K562 (cell line): ENCODE data around the gene AFG1L. TPM values are rescaled to one million over a fixed set of nuclear protein-coding genes. Genes with fewer than 3 reads are reported as not detected.

Experiments used
- CBFB ChIP-seq: sonication (generic); formaldehyde crosslinking; IDR thresholded peaks from 2 replicates; pipeline ENCODE4 v1.4.0; 2020; ENCODE audit warnings: mild to moderate bottlenecking, missing genetic modification reagents
- ETV6 ChIP-seq, 3 experiments: fragments of 150-350 bp in 1 of 3; sonication (generic) in 1 of 3; formaldehyde crosslinking in 1 of 3; IDR thresholded peaks; 2 replicates each; pipeline versions ENCODE4 v1.6.1 to v1.8.0; 2014 to 2022; ENCODE audit warnings: borderline replicate concordance in 2 of 3, low read depth in 2 of 3, antibody characterized with exemption in 1 of 3, low read length in 1 of 3, mild to moderate bottlenecking in 1 of 3, missing genetic modification reagents in 1 of 3
- FOXK2 ChIP-seq, 2 experiments: fragments of 450-650 bp; IDR thresholded peaks in 1 of 2; conservative IDR thresholded peaks in 1 of 2; 2 replicates each; pipeline ENCODE4 v1.6.1; 2016; ENCODE audit warnings: low read depth in 2 of 2, mild to moderate bottlenecking in 1 of 2
- ID3 ChIP-seq, 2 experiments: fragments of 250-450 bp in 1 of 2; fragments of 450-650 bp in 1 of 2; sonication (Bioruptor Pico) in 1 of 2; IDR thresholded peaks; 2 replicates each; pipeline versions ENCODE4 v1.6.1 to v1.8.0; 2016 to 2021; ENCODE audit warnings: mild to moderate bottlenecking in 2 of 2, moderate library complexity in 2 of 2, missing compliant biosample characterization in 1 of 2, missing genetic modification characterization in 1 of 2
- KDM1A ChIP-seq, 2 experiments: fragments of 450-650 bp; IDR thresholded peaks; 2 replicates each; pipeline ENCODE4 v1.6.1; 2016; ENCODE audit warnings: mild to moderate bottlenecking in 2 of 2
- MAFG ChIP-seq: fragments of 450-650 bp; conservative IDR thresholded peaks from 2 replicates; pipeline ENCODE4 v1.6.1; 2016; ENCODE audit warnings: missing genetic modification characterization, missing compliant biosample characterization
- MAZ ChIP-seq, 2 experiments: fragments of 450-650 bp in 1 of 2; sonication (generic) in 1 of 2; formaldehyde crosslinking; IDR thresholded peaks in 1 of 2; conservative IDR thresholded peaks in 1 of 2; 2 replicates each; pipeline versions ENCODE4 v1.4.0 to v1.5.0; 2020; ENCODE audit warnings: mild to moderate bottlenecking in 1 of 2, missing genetic modification reagents in 1 of 2
- MYC ChIP-seq, 2 experiments: fragments of 250-450 bp in 1 of 2; sonication (Bioruptor Pico) in 1 of 2; IDR thresholded peaks; 2 replicates each; pipeline versions ENCODE4 v1.5.1 to v1.6.1; 2012 to 2021; ENCODE audit warnings: low read depth in 2 of 2, borderline replicate concordance in 1 of 2, improper control_type of control experiment in 1 of 2, low read length in 1 of 2, mild to moderate bottlenecking in 1 of 2, moderate library complexity in 1 of 2
- NFATC3 ChIP-seq: fragments of 450-650 bp; IDR thresholded peaks from 2 replicates; pipeline ENCODE4 v1.6.1; 2017; ENCODE audit warnings: mild to moderate bottlenecking
- NR2C1 ChIP-seq, 2 experiments: fragments of 450-650 bp; IDR thresholded peaks; 2 replicates each; pipeline ENCODE4 v1.6.1; 2017; ENCODE audit warnings: mild to moderate bottlenecking in 2 of 2, antibody characterized with exemption in 1 of 2, inconsistent platforms in 1 of 2, missing compliant biosample characterization in 1 of 2, missing genetic modification characterization in 1 of 2
- POLR2G ChIP-seq: fragments of 200-400 bp; formaldehyde crosslinking; IDR thresholded peaks from 2 replicates; pipeline ENCODE4 v1.6.1; 2017; ENCODE audit warnings: low read depth, mild to moderate bottlenecking, antibody characterized with exemption, low read length, moderate library complexity
- PRPF4 ChIP-seq: fragments of 200-400 bp; formaldehyde crosslinking; IDR thresholded peaks from one replicate; pipeline ENCODE4 v1.6.1; 2017; ENCODE audit warnings: low read length, low read depth, mild to moderate bottlenecking; ENCODE audit not compliant: insufficient read depth, poor library complexity, severe bottlenecking
- RHOXF2B ChIP-seq: fragments of 250-450 bp; sonication (Bioruptor Pico); conservative IDR thresholded peaks from 2 replicates; pipeline ENCODE4 v1.5.1; 2021
- TAF1 ChIP-seq: IDR thresholded peaks from 2 replicates; pipeline ENCODE4 v1.6.1; 2011; ENCODE audit warnings: mild to moderate bottlenecking, low read length, moderate library complexity; ENCODE audit not compliant: insufficient read depth, control insufficient read depth, severe bottlenecking; ENCODE audit errors: extremely low read depth
- TBP ChIP-seq: optimal IDR thresholded peaks from 2 replicates; pipeline ENCODE3; 2011; ENCODE audit warnings: low read depth, low read length, improper control_type of control experiment
- ZBTB17 ChIP-seq: fragments of 450-650 bp; formaldehyde crosslinking; IDR thresholded peaks from 2 replicates; pipeline ENCODE4 v1.4.0; 2020; ENCODE audit warnings: mild to moderate bottlenecking
- ZNF263 ChIP-seq: sonication (generic); formaldehyde crosslinking; IDR thresholded peaks from 2 replicates; pipeline ENCODE4 v1.8.0; 2022; ENCODE audit warnings: mild to moderate bottlenecking, missing genetic modification reagents, borderline replicate concordance
- ZNF551 ChIP-seq: fragments of 250-450 bp; sonication (Bioruptor Pico); IDR thresholded peaks from 2 replicates; pipeline ENCODE4 v1.5.0; 2021; ENCODE audit warnings: mild to moderate bottlenecking, moderate library complexity
- ZNF766 ChIP-seq: fragments of 200-800 bp; sonication (Bioruptor generic); conservative IDR thresholded peaks from 2 replicates; pipeline ENCODE4 v1.6.1; 2016; ENCODE audit warnings: missing genetic modification characterization, missing compliant biosample characterization
- ZNF830 ChIP-seq: fragments of 250-450 bp; sonication (Bioruptor Pico); IDR thresholded peaks from 2 replicates; pipeline ENCODE4 v1.5.0; 2021; ENCODE audit warnings: mild to moderate bottlenecking
- polyA plus RNA-seq, 8 experiments: library from polyadenylated mRNA; depleted of rRNA in 4 of 8; stranded (reverse) in 5 of 8; unstranded in 3 of 8; fragments of >200 nt; fragmentation: Nextera tagmentation in 2 of 8; fragmentation: Illumina TruSeq in 1 of 8; extraction: Ambion mirVana in 2 of 8; extraction: Trizol in 1 of 8; gene quantifications; 2 replicates each; pipeline versions ENCODE4 v1.2.1 to v1.2.3, GENCODE V29; 2011 to 2014; ENCODE audit warnings: inconsistent platforms in 1 of 8, missing spikeins in 1 of 8
- total RNA-seq, 7 experiments: library from RNA; depleted of rRNA in 6 of 7; stranded (reverse); fragments of >200 nt in 6 of 7; fragmentation: Illumina TruSeq in 2 of 7; extraction: Trizol in 2 of 7; gene quantifications; 2 replicates each; pipeline versions ENCODE4 v1.2.1 to v1.2.3, GENCODE V29; 2011 to 2021; ENCODE audit warnings: low replicate concordance in 1 of 7
- TF ChIP-seq, protein P1 (sequence below): sonication (generic); formaldehyde crosslinking; IDR thresholded peaks from 2 replicates; pipeline ENCODE4 v1.8.0; 2023; ENCODE audit warnings: mild to moderate bottlenecking, missing genetic modification reagents

Gene AFG1L
- total and polyA plus RNA-seq, 9 of the 15 experiments (the other 6 are each of a cell fraction or from before 2014, with no cell fraction given): 2.2 to 15.5 (median 5.8) TPM

- TF ChIP-seq, protein P1, sequence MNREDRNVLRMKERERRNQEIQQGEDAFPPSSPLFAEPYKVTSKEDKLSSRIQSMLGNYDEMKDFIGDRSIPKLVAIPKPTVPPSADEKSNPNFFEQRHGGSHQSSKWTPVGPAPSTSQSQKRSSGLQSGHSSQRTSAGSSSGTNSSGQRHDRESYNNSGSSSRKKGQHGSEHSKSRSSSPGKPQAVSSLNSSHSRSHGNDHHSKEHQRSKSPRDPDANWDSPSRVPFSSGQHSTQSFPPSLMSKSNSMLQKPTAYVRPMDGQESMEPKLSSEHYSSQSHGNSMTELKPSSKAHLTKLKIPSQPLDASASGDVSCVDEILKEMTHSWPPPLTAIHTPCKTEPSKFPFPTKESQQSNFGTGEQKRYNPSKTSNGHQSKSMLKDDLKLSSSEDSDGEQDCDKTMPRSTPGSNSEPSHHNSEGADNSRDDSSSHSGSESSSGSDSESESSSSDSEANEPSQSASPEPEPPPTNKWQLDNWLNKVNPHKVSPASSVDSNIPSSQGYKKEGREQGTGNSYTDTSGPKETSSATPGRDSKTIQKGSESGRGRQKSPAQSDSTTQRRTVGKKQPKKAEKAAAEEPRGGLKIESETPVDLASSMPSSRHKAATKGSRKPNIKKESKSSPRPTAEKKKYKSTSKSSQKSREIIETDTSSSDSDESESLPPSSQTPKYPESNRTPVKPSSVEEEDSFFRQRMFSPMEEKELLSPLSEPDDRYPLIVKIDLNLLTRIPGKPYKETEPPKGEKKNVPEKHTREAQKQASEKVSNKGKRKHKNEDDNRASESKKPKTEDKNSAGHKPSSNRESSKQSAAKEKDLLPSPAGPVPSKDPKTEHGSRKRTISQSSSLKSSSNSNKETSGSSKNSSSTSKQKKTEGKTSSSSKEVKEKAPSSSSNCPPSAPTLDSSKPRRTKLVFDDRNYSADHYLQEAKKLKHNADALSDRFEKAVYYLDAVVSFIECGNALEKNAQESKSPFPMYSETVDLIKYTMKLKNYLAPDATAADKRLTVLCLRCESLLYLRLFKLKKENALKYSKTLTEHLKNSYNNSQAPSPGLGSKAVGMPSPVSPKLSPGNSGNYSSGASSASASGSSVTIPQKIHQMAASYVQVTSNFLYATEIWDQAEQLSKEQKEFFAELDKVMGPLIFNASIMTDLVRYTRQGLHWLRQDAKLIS (CRISPR knock-in tag): peak; percentile 82
- TF ChIP-seq ZBTB17 (CRISPR knock-in tag) (peak; percentile 65; the same call in 1 of the 2 replicates), MYC (IDR thresholded peaks at IDR 0.05; ENCODE audit: low read depth, low read length) (no peak; the same call in 1 of the 2 replicates), MYC (CRISPR knock-in tag; IDR thresholded peaks at IDR 0.05; ENCODE audit: borderline replicate concordance, low read depth) (0 out of 2 replicates have a peak, but pooled peaks have one; percentile 3), TAF1 (peak; percentile 50), MAZ (CRISPR knock-in tag; conservative IDR thresholded peaks at IDR 0.05 in 1 of 2, IDR thresholded peaks at IDR 0.05 in 1 of 2) (peak in 1 of 2 experiments; percentile 93; a peak in 3 of 4 replicates), ZNF263 (CRISPR knock-in tag) (peak; percentile 67), KDM1A (IDR thresholded peaks at IDR 0.05) (0 out of 4 replicates have a peak, but pooled peaks of 1 of the 2 experiments have one; percentile 4), NR2C1 (IDR thresholded peaks at IDR 0.05) (no peak), NR2C1 (tag; IDR thresholded peaks at IDR 0.05) (no peak), ZNF551 (no peak), PRPF4 (peak; percentile 55), ID3 (CRISPR knock-in tag; IDR thresholded peaks at IDR 0.05) (no peak), ID3 (tag; IDR thresholded peaks at IDR 0.05) (no peak), TBP (peak; percentile 84), FOXK2 (conservative IDR thresholded peaks at IDR 0.05 in 1 of 2, IDR thresholded peaks at IDR 0.05 in 1 of 2; ENCODE audit: low read depth in 2 of 2) (peak; percentile 65 to 75), NFATC3 (0 out of 2 replicates have a peak, but pooled peaks have one; percentile 59), ZNF766 (0 out of 2 replicates have a peak, but pooled peaks have one; percentile 50), ETV6 (IDR thresholded peaks at IDR 0.05; ENCODE audit: borderline replicate concordance in 1 of 2, low read depth in 2 of 2, low read length in 1 of 2) (no peak), ETV6 (CRISPR knock-in tag; IDR thresholded peaks at IDR 0.05; ENCODE audit: borderline replicate concordance) (no peak), ZNF830 (CRISPR knock-in tag) (no peak), RHOXF2B (CRISPR knock-in tag) (no peak), MAFG (tag) (no peak), POLR2G (peak; percentile 86), CBFB (CRISPR knock-in tag) (0 out of 2 replicates have a peak, but pooled peaks have one; percentile 4)
These were observed 265.8 kb downstream of the AFG1L start, which contains the start of gene FOXO3 (continued) for GRCh38 chr6:108560463-108561308.
